ENCODE data around the gene SLC39A7.

Gene SLC39A7

DNA sequence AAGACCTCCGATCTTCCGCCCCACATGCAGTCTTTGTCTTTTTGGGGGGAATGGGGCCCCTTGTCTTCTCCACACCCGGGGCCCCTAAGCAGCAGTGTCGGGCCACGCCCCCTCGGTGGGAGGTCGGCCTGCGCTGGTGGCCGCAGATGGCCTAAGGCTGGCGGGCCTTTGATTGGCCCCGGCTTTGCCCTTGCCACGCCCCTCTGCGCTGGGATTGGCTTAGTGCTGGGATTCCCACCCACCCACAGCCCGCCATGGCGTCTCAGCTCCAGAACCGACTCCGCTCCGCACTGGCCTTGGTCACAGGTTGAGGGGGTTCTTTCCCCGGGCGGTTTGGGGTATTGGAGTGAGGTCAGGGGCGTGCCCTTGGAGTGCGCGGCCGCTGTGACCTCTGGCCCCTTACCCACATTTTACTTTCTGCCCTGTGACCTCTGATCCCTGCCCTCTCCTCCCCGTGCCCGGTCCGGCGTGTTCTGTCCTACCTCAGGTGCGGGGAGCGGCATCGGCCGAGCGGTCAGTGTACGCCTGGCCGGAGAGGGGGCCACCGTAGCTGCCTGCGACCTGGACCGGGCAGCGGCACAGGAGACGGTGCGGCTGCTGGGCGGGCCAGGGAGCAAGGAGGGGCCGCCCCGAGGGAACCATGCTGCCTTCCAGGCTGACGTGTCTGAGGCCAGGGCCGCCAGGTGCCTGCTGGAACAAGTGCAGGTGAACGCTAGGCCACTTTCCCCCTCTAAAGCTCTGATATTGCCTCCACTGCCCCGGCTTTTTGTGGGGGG is 3.9 kb downstream of the SLC39A7 start, which contains the start of gene HSD17B8:
TSS of gene HSD17B8 (plus strand) at position 241 of the 776 bp plus-strand sequence. CDS start at position 255, 14 bp downstream.
- Histone ChIP-seq H3K4me3 (ENCODE audit: low read length) (peak within 1 kb of the TSS; percentile 35), H3K27me3 (ENCODE audit: control insufficient read depth, insufficient read depth, low read length) (no peaks in the 10 kb centered on the region), H3K9me3 (ENCODE audit: control insufficient read depth, low read length) (no peaks in the 10 kb centered on the region), H3K36me3 (ENCODE audit: control insufficient read depth, insufficient read depth, low read length) (peaks cover 19% of the 10 kb centered on the region), H3K9ac (ENCODE audit: low read length) (peak within 1 kb of the TSS; percentile 55), H3K4me1 (ENCODE audit: control insufficient read depth, insufficient read depth, low read length) (peaks cover 45% of the 10 kb centered on the region)

DNA sequence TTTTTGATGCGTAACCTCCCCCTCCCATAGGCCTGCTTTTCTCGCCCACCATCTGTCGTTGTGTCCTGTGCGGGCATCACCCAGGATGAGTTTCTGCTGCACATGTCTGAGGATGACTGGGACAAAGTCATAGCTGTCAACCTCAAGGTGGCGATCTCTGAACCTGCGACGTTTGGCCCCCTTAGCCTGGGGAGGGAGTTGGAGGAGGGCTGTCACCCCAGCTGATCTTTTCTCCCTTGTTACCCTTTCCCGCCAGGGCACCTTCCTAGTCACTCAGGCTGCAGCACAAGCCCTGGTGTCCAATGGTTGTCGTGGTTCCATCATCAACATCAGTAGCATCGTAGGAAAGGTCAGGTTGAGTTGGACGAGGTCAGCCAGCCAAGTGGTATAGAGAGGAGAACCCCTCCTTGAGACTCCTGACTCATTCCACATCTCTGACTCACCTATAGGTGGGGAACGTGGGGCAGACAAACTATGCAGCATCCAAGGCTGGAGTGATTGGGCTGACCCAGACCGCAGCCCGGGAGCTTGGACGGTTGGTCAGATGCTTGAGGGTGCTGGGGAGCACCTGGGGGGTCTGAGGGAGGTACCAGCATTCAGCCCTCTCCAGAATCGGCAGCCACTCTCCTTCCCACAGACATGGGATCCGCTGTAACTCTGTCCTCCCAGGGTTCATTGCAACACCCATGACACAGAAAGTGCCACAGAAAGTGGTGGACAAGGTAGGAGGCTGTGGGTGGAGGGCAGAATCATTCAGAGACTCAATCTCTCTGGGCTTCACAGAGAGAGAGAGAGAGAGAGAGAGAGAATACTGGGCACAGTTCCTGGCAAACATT is 4.7 kb downstream of the SLC39A7 start:
- Histone ChIP-seq H3K4me3 (ENCODE audit: low read length) (peak overlapping the region; percentile 35), H3K9me3 (ENCODE audit: control insufficient read depth, low read length) (no peaks in the 10 kb centered on the region), H3K36me3 (ENCODE audit: control insufficient read depth, insufficient read depth, low read length) (peaks cover 23% of the 10 kb centered on the region), H3K27me3 (ENCODE audit: control insufficient read depth, insufficient read depth, low read length) (no peaks in the 10 kb centered on the region), H3K9ac (ENCODE audit: low read length) (peak overlapping the region; percentile 55), H3K4me1 (ENCODE audit: control insufficient read depth, insufficient read depth, low read length) (peaks cover 43% of the 10 kb centered on the region)

DNA sequence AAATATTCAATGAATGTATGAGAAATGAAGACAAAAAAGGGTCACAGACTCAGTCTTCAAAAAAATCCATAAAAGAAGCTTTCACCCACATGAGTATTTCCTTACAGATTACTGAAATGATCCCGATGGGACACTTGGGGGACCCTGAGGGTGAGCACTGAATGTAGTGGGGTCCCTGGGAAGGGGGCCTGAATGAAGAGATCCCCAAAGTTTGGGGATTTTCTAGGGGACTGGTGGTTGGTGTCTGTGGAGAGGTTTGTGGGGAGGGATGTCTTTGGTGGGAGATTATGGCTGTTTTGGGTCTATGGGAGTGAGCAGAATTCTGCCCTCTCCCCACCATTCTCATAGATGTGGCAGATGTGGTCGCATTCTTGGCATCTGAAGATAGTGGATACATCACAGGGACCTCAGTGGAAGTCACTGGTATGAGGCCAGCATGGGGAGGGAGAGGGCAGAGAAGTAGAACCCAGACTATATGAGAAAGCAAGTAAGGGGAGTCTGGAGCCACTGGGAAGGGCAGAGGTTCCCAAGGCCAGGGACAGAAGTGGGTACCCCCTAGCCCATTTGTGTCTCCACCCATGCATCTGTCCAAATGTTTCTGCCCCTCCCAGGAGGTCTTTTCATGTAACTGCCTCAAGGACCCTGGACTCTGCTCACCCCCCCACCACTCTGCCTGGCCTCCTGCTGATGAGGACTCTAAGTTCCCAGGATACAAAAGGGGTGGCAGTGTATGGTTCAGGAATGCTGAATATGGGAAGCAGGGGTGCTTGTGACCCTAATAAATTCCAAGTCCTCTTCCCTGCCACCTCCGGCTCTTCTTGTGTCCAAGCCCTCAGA is 5.6 kb downstream of the SLC39A7 start:
- Histone ChIP-seq H3K4me3 (ENCODE audit: low read length) (no peak overlapping the region), H3K4me1 (ENCODE audit: control insufficient read depth, insufficient read depth, low read length) (peaks cover 42% of the 10 kb centered on the region), H3K27me3 (ENCODE audit: control insufficient read depth, insufficient read depth, low read length) (no peaks in the 10 kb centered on the region), H3K9ac (ENCODE audit: low read length) (no peak overlapping the region), H3K36me3 (ENCODE audit: control insufficient read depth, insufficient read depth, low read length) (peaks cover 23% of the 10 kb centered on the region), H3K9me3 (ENCODE audit: control insufficient read depth, low read length) (no peaks in the 10 kb centered on the region)

DNA sequence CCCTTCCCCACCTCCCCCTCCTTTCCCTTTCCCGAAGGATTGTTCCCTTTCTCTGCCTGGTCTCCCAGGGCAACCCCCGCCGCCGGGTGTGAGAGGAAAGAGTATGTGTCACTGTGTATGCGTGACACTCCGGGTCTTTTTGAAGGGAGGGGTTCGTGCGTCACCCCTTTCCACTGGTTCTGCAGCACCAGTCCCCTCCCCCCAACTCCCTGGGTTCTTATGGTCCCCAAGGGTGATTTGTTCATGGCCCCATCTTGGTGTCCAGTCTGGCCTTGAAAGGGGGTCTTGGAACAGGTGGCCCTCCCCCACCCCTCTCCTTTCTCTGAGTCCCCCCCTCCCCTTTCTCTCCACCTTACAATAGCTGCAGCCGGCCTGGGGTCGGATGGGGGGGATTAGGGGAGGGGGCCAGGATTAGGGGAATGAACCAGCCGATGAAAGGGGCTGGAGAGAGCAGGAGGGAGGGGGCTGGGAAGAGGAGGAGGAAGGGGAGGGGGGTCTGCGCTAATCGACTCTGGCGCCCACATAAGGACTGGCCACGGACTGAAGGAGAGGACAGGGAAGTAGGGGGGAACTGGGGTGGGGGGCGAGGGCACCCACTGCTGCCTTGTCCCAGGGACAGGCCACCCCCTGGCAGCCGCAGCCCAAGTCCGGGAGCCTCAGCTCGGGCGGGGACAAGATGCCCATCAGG is 6.3 kb downstream of the SLC39A7 start:
- H3K4me3 ChIP-seq (ENCODE audit: low read length): no peak overlapping the region
- peaks cover 35% of the 10 kb centered on the region for H3K4me1 ChIP-seq (ENCODE audit: control insufficient read depth, insufficient read depth, low read length)
- no peaks in the 10 kb centered on the region for H3K9me3 ChIP-seq (ENCODE audit: control insufficient read depth, low read length)
- peak overlapping the region; percentile 98 for H3K9ac ChIP-seq (ENCODE audit: low read length)
- no peaks in the 10 kb centered on the region for H3K27me3 ChIP-seq (ENCODE audit: control insufficient read depth, insufficient read depth, low read length)
- peaks cover 23% of the 10 kb centered on the region for H3K36me3 ChIP-seq (ENCODE audit: control insufficient read depth, insufficient read depth, low read length)

DNA sequence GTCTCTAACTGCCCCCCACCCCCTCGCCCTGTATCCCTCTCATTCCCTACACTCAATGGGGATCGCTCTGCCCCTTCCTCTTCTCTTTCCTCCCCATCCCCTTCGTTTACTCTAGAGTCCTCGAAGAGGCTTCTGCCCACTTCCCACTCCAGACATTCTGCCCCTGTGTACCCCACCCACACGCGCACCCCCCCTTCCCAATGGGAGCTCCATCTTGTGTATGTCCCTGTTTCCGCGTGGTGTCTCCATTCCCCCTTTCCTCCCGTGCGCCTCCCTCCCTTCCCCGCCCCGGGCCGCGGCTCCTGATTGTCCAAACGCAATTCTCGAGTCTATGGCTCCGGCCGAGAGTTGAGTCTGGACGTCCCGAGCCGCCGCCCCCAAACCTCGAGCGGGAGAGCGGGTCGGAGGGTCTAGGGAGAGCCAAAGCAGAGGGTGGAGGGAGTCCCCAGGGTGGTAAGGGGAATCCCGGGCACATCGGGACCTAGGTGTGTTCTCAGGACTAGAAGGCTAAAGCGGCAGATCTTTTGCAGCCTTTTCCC is 7.0 kb downstream of the SLC39A7 start:
- Histone ChIP-seq H3K9me3 (ENCODE audit: control insufficient read depth, low read length) (no peaks in the 10 kb centered on the region), H3K9ac (ENCODE audit: low read length) (peak overlapping the region; percentile 98), H3K4me1 (ENCODE audit: control insufficient read depth, insufficient read depth, low read length) (peaks cover 29% of the 10 kb centered on the region), H3K4me3 (ENCODE audit: low read length) (peak overlapping the region; percentile 81), H3K36me3 (ENCODE audit: control insufficient read depth, insufficient read depth, low read length) (peaks cover 17% of the 10 kb centered on the region), H3K27me3 (ENCODE audit: control insufficient read depth, insufficient read depth, low read length) (peaks cover 2% of the 10 kb centered on the region)

DNA sequence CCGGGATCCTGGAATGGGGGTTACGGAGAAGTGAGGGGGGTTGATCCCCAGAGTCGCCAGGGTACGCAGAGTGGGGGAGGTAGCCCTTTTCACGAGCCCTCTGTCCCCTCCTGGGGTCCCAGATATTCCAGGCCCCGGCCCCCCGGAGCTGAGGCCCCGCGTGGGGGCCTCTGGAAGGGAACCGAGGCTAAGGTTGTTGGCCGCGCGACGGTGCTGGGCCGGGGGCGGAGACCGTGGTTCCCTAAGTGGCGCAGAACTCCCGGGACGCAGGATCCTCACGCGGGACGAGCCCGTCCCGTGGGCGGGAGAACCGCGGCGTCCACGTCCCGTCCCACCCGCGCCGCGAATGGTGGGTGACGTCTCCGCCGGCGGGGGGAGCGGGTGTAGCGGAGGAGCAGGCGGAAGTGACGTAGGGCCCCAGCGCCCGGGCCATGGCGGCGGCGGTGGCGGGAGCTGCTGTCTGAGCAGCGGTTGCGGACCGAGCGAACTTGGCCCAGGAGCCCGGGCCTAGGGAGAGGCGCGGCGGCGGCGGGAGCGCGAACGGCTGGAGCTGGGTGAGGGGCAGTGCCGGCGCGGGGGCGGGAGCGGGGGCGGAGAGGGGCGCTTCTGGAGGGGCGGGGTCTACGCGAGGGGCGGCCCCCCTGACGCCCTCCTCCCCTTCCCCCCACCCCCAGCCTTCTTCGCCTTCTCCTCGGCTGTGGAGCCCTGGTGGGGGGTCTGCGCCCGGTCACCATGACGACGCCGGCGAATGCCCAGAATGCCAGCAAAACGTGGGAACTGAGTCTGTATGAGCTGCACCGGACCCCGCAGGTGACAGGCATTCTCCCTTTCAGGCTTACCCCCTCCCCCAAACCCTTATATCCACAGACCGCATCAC is 7.7 kb downstream of the SLC39A7 start, which contains the start of gene RING1:
TSS of gene RING1 (plus strand) at position 410 of the 877 bp plus-strand sequence. CDS start at position 733, 323 bp downstream.
- Histone ChIP-seq H3K36me3 (ENCODE audit: control insufficient read depth, insufficient read depth, low read length) (peaks cover 13% of the 10 kb centered on the region), H3K9ac (ENCODE audit: low read length) (peak within 1 kb of the TSS; percentile 98), H3K4me1 (ENCODE audit: control insufficient read depth, insufficient read depth, low read length) (peaks cover 35% of the 10 kb centered on the region), H3K9me3 (ENCODE audit: control insufficient read depth, low read length) (no peaks in the 10 kb centered on the region), H3K4me3 (ENCODE audit: low read length) (peak within 1 kb of the TSS; percentile 81), H3K27me3 (ENCODE audit: control insufficient read depth, insufficient read depth, low read length) (peaks cover 9% of the 10 kb centered on the region)

DNA sequence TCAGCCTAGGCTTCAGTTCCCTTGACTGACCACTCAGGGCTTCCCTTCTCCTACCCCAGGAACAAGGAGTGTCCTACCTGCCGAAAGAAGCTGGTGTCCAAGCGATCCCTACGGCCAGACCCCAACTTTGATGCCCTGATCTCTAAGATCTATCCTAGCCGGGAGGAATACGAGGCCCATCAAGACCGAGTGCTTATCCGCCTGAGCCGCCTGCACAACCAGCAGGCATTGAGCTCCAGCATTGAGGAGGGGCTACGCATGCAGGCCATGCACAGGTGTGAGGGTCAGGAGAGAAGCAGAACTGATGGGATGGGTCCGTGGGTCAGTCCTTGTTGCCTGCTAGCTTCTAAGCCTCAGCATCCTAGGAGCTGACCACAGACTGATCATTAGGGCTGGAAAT is 9.2 kb downstream of the SLC39A7 start:
- Histone ChIP-seq H3K4me1 (ENCODE audit: control insufficient read depth, insufficient read depth, low read length) (peaks cover 29% of the 10 kb centered on the region), H3K9ac (ENCODE audit: low read length) (no peak overlapping the region), H3K4me3 (ENCODE audit: low read length) (no peak overlapping the region), H3K27me3 (ENCODE audit: control insufficient read depth, insufficient read depth, low read length) (peaks cover 19% of the 10 kb centered on the region), H3K36me3 (ENCODE audit: control insufficient read depth, insufficient read depth, low read length) (peaks cover 7% of the 10 kb centered on the region), H3K9me3 (ENCODE audit: control insufficient read depth, low read length) (no peaks in the 10 kb centered on the region)

DNA sequence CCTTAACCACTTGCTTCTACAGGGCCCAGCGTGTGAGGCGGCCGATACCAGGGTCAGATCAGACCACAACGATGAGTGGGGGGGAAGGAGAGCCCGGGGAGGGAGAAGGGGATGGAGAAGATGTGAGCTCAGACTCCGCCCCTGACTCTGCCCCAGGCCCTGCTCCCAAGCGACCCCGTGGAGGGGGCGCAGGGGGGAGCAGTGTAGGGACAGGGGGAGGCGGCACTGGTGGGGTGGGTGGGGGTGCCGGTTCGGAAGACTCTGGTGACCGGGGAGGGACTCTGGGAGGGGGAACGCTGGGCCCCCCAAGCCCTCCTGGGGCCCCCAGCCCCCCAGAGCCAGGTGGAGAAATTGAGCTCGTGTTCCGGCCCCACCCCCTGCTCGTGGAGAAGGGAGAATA is 10.5 kb downstream of the SLC39A7 start:
- H3K27me3 ChIP-seq (ENCODE audit: control insufficient read depth, insufficient read depth, low read length): peaks cover 19% of the 10 kb centered on the region
- H3K4me1 ChIP-seq (ENCODE audit: control insufficient read depth, insufficient read depth, low read length): peaks cover 19% of the 10 kb centered on the region
- no peaks in the 10 kb centered on the region for H3K9me3 ChIP-seq (ENCODE audit: control insufficient read depth, low read length)
- H3K9ac ChIP-seq (ENCODE audit: low read length): no peak overlapping the region
- H3K36me3 ChIP-seq (ENCODE audit: control insufficient read depth, insufficient read depth, low read length): peaks cover 7% of the 10 kb centered on the region
- H3K4me3 ChIP-seq (ENCODE audit: low read length): no peak overlapping the region

DNA sequence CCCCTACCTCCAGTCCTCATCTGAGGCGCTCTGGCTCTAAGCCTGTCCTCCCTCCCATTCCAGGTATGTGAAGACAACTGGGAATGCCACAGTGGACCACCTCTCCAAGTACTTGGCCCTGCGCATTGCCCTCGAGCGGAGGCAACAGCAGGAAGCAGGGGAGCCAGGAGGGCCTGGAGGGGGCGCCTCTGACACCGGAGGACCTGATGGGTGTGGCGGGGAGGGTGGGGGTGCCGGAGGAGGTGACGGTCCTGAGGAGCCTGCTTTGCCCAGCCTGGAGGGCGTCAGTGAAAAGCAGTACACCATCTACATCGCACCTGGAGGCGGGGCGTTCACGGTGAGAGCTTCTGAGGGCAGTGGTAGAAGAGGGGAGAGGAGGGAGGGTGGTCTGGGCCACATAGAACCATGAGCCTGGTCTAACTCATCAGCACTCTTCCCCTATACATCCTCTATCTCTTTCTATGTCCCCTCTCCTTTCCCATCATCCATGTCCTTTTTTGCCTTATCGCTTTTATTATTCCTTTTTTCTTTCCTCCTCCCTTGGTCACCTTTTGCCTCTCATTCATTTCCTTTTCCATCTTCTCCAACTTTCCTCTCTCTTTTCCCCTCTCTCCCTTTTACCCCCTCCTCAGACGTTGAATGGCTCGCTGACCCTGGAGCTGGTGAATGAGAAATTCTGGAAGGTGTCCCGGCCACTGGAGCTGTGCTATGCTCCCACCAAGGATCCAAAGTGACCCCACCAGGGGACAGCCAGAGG is 11.2 kb downstream of the SLC39A7 start:
- peaks cover 7% of the 10 kb centered on the region for H3K36me3 ChIP-seq (ENCODE audit: control insufficient read depth, insufficient read depth, low read length)

DNA sequence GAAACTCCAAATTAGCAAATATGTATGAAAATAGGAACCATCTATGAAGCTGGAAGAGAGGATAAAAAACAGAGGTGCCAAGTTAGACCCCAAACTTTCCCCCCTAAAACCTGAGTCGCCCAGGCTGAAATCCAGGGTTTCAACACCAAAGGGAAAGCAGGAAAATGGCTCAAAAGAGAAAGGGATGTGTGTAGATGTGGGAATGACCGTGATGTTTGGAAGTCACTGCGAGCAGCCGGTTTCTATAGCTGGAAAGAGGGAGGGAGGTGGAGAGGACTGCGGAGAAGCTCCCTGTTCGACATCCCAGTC is 12.1 kb downstream of the SLC39A7 start:
- peaks cover 13% of the 10 kb centered on the region for H3K4me1 ChIP-seq (ENCODE audit: control insufficient read depth, insufficient read depth, low read length)
- H3K9me3 ChIP-seq (ENCODE audit: control insufficient read depth, low read length): no peaks in the 10 kb centered on the region
- H3K27me3 ChIP-seq (ENCODE audit: control insufficient read depth, insufficient read depth, low read length): peaks cover 19% of the 10 kb centered on the region
- peaks cover 7% of the 10 kb centered on the region for H3K36me3 ChIP-seq (ENCODE audit: control insufficient read depth, insufficient read depth, low read length)
- peak overlapping the region; percentile 7 for H3K4me3 ChIP-seq (ENCODE audit: low read length)
- H3K9ac ChIP-seq (ENCODE audit: low read length): peak overlapping the region; percentile 61

More for the DNA sequence above, 11.2 kb downstream of the SLC39A7 start:
- Histone ChIP-seq H3K4me3 (ENCODE audit: low read length) (no peak overlapping the region), H3K9me3 (ENCODE audit: control insufficient read depth, low read length) (no peaks in the 10 kb centered on the region), H3K27me3 (ENCODE audit: control insufficient read depth, insufficient read depth, low read length) (peaks cover 19% of the 10 kb centered on the region), H3K4me1 (ENCODE audit: control insufficient read depth, insufficient read depth, low read length) (peaks cover 19% of the 10 kb centered on the region), H3K9ac (ENCODE audit: low read length) (no peak overlapping the region)

All from mucosa of stomach (tissue), 1 donor.